SK-N-SH (cell line): Measurements from ENCODE around the gene ACACA. TPM values are rescaled to one million over a fixed set of nuclear protein-coding genes. Genes with fewer than 3 reads are reported as not detected.

ENCODE experiments used
- CTCF ChIA-PET: fragments of 300-600, 350-600 bp; formaldehyde crosslinking; extraction: SDS; loops from one replicate; lab custom pipeline; 2021; lab: Yijun Ruan, JAX
- POLR2A ChIA-PET: fragments of 350-600 bp; sonication (Branson Sonifier 250); formaldehyde crosslinking; extraction: SDS; loops from one replicate; lab custom pipeline; 2020; ENCODE audit warnings: antibody characterized with exemption, inconsistent platforms; lab: Yijun Ruan, JAX
- DNase-seq: peaks from one replicate; pipeline ENCODE4 v3.0.0; 2012
- H2AFZ ChIP-seq: fragments of 200-600 bp; sonication (generic); 2 replicates; pipeline ENCODE4 v1.8.1; 2016; ENCODE audit warnings: antibody characterized with exemption, mild to moderate bottlenecking, low read depth
- H3F3A ChIP-seq: fragments of 200-600 bp; sonication (generic); replicated peaks from 2 replicates; pipeline ENCODE3; 2016; ENCODE audit warnings: antibody characterized with exemption, mild to moderate bottlenecking; ENCODE audit not compliant: insufficient read depth
- H3K27ac ChIP-seq, 2 experiments: fragments of 200-500 bp in 1 of 2; fragments of 200-600 bp in 1 of 2; sonication (Bioruptor generic) in 1 of 2; sonication (generic), shearing (Covaris generic) in 1 of 2; 2 replicates each; pipeline versions ENCODE4 v1.5.1 to v1.6.1; 2014 to 2016; ENCODE audit warnings: low read depth in 2 of 2, inconsistent platforms in 1 of 2, low read length in 1 of 2, mild to moderate bottlenecking in 1 of 2, mixed read lengths in 1 of 2
- H3K27me3 ChIP-seq: fragments of 200-600 bp; sonication (generic), shearing (Covaris generic); 2 replicates; pipeline ENCODE4 v1.6.1; 2016; ENCODE audit warnings: mixed run types; ENCODE audit not compliant: insufficient read depth
- H3K36me3 ChIP-seq, 2 experiments: fragments of 200-500 bp in 1 of 2; fragments of 200-600 bp in 1 of 2; sonication (Bioruptor generic) in 1 of 2; sonication (generic) in 1 of 2; replicated peaks in 1 of 2; 2 replicates each; pipeline versions ENCODE3 to v1.5.1; 2014 to 2016; ENCODE audit warnings: low read length in 1 of 2, mild to moderate bottlenecking in 1 of 2; ENCODE audit not compliant: insufficient read depth in 2 of 2, control insufficient read depth in 1 of 2
- H3K4me1 ChIP-seq, 2 experiments: fragments of 200-500 bp in 1 of 2; fragments of 200-600 bp in 1 of 2; sonication (Bioruptor generic) in 1 of 2; sonication (generic), shearing (Covaris generic) in 1 of 2; 2 replicates each; pipeline versions ENCODE4 v1.5.1 to v1.6.1; 2014 to 2016; ENCODE audit warnings: low read depth in 1 of 2, low read length in 1 of 2, mixed run types in 1 of 2; ENCODE audit not compliant: insufficient read depth in 2 of 2, control insufficient read depth in 1 of 2
- H3K4me2 ChIP-seq: fragments of 200-600 bp; sonication (generic), shearing (Covaris generic); 2 replicates; pipeline ENCODE4 v1.6.1; 2017; ENCODE audit warnings: mixed run types
- H3K4me3 ChIP-seq, 2 experiments: fragments of 200-500 bp in 1 of 2; fragments of 200-600 bp in 1 of 2; sonication (Bioruptor generic) in 1 of 2; sonication (generic), shearing (Covaris generic) in 1 of 2; 2 replicates each; pipeline versions ENCODE4 v1.5.1 to v1.8.1; 2014 to 2016; ENCODE audit warnings: low read depth in 2 of 2, inconsistent platforms in 1 of 2, low read length in 1 of 2, mild to moderate bottlenecking in 1 of 2, mixed read lengths in 1 of 2, moderate library complexity in 1 of 2
- H3K79me2 ChIP-seq: fragments of 200-600 bp; sonication (generic); 2 replicates; pipeline ENCODE4 v1.8.1; 2017; ENCODE audit warnings: mild to moderate bottlenecking; ENCODE audit not compliant: insufficient read depth
- H3K9ac ChIP-seq: fragments of 200-600 bp; sonication (generic); 2 replicates; pipeline ENCODE4 v1.6.1; 2017; ENCODE audit warnings: mixed run types
- H3K9me2 ChIP-seq: fragments of 200-600 bp; sonication (generic); 2 replicates; pipeline ENCODE4 v1.6.1; 2017; ENCODE audit warnings: mixed run types
- H3K9me3 ChIP-seq: fragments of 200-600 bp; sonication (generic); 2 replicates; pipeline ENCODE4 v1.6.1; 2017; ENCODE audit warnings: mixed run types, mild to moderate bottlenecking, moderate library complexity
- H4K20me1 ChIP-seq: fragments of 200-600 bp; sonication (generic); 2 replicates; pipeline ENCODE4 v1.6.1; 2017; ENCODE audit warnings: mild to moderate bottlenecking, mixed run types; ENCODE audit not compliant: insufficient read depth
- CHD2 ChIP-seq: fragments of 150-350 bp; IDR thresholded peaks from 2 replicates; pipeline ENCODE4 v1.6.1; 2018; ENCODE audit warnings: low read length; ENCODE audit not compliant: partially characterized antibody
- EP300 ChIP-seq, 2 experiments: IDR thresholded peaks; 2 replicates each; pipeline versions ENCODE4 v1.4.0 to v1.6.1; 2012; ENCODE audit warnings: borderline replicate concordance in 1 of 2, low read depth in 1 of 2, low read length in 1 of 2
- EZH2phosphoT487 ChIP-seq: fragments of 200-600 bp; sonication (generic); IDR thresholded peaks from 2 replicates; pipeline ENCODE4 v1.6.1; 2017; ENCODE audit warnings: low read depth, mixed run types, mild to moderate bottlenecking, antibody characterized with exemption, moderate library complexity, borderline replicate concordance
- FOSL2 ChIP-seq: IDR thresholded peaks from 2 replicates; pipeline ENCODE4 v1.4.0; 2012; ENCODE audit warnings: low read depth, mild to moderate bottlenecking, moderate library complexity, borderline replicate concordance
- FOXJ3 ChIP-seq: sonication (generic); formaldehyde crosslinking; IDR thresholded peaks from 2 replicates; pipeline ENCODE4 v1.5.1; 2020; ENCODE audit warnings: mild to moderate bottlenecking, missing genetic modification reagents
- FOXM1 ChIP-seq: IDR thresholded peaks from 2 replicates; pipeline ENCODE4 v1.4.0; 2012; ENCODE audit warnings: low read depth, mild to moderate bottlenecking
- GABPA ChIP-seq: IDR thresholded peaks from 2 replicates; pipeline ENCODE4 v1.4.0; 2012; ENCODE audit warnings: low read depth, mild to moderate bottlenecking
- GATA2 ChIP-seq: sonication (generic); formaldehyde crosslinking; IDR thresholded peaks from 2 replicates; pipeline ENCODE4 v1.5.0; 2020; ENCODE audit warnings: mild to moderate bottlenecking, missing genetic modification reagents
- JUND ChIP-seq: IDR thresholded peaks from 2 replicates; pipeline ENCODE4 v1.4.0; 2012
- MXI1 ChIP-seq: IDR thresholded peaks from 2 replicates; pipeline ENCODE4 v1.6.1; 2012; ENCODE audit warnings: mild to moderate bottlenecking, low read depth, low read length, improper control_type of control experiment
- NRF1 ChIP-seq: IDR thresholded peaks from 2 replicates; pipeline ENCODE4 v1.6.1; 2012; ENCODE audit warnings: low read depth, mild to moderate bottlenecking, low read length
- POLR2AphosphoS5 ChIP-seq: IDR thresholded peaks from 2 replicates; pipeline ENCODE4 v1.6.1; 2012; ENCODE audit warnings: low read depth, low read length
- RAD21 ChIP-seq: IDR thresholded peaks from 2 replicates; pipeline ENCODE4 v1.6.1; 2012; ENCODE audit warnings: mild to moderate bottlenecking, low read length
- RCOR1 ChIP-seq: fragments of 150-350 bp; IDR thresholded peaks from 2 replicates; pipeline ENCODE4 v1.6.1; 2017; ENCODE audit warnings: antibody characterized with exemption, low read length
- RFX5 ChIP-seq: IDR thresholded peaks from 2 replicates; pipeline ENCODE4 v1.6.1; 2012; ENCODE audit warnings: mild to moderate bottlenecking, improper control_type of control experiment, low read length
- RXRA ChIP-seq: IDR thresholded peaks from 2 replicates; pipeline ENCODE4 v1.4.0; 2012; ENCODE audit warnings: low read depth, mild to moderate bottlenecking, borderline replicate concordance
- SIN3A ChIP-seq: IDR thresholded peaks from 2 replicates; pipeline ENCODE4 v1.6.1; 2012; ENCODE audit warnings: low read depth, mild to moderate bottlenecking, low read length, moderate library complexity, borderline replicate concordance
- TAF1 ChIP-seq: IDR thresholded peaks from 2 replicates; pipeline ENCODE4 v1.6.1; 2012; ENCODE audit warnings: low read depth, mild to moderate bottlenecking, low read length, moderate library complexity, borderline replicate concordance
- TCF12 ChIP-seq: IDR thresholded peaks from 2 replicates; pipeline ENCODE4 v1.4.0; 2012
- TEAD4 ChIP-seq: IDR thresholded peaks from 2 replicates; pipeline ENCODE4 v1.4.0; 2012; ENCODE audit warnings: mild to moderate bottlenecking, borderline replicate concordance; ENCODE audit not compliant: insufficient read depth
- YY1 ChIP-seq: IDR thresholded peaks from 2 replicates; pipeline ENCODE4 v1.4.0; 2012; ENCODE audit warnings: low read depth, mild to moderate bottlenecking
- WGBS: methylation state at CpG from one replicate; pipeline ENCODE4 v1.1.6; 2017; ENCODE audit warnings: low lambda C conversion rate; 5-methylcytosine and 5-hydroxymethylcytosine counted together
- polyA plus RNA-seq, 3 experiments: library from polyadenylated mRNA; depleted of rRNA; stranded (reverse); fragments of >200 nt; gene quantifications; 2 replicates each; pipeline ENCODE4 v1.2.3, GENCODE V29; 2012
- TF ChIP-seq, protein P1 (sequence below): fragments of 150-350 bp; IDR thresholded peaks from 2 replicates; pipeline ENCODE4 v1.6.1; 2016; ENCODE audit warnings: mild to moderate bottlenecking, low read depth, low read length
- TF ChIP-seq, protein P2 (sequence below): IDR thresholded peaks from 2 replicates; pipeline ENCODE4 v1.4.0; 2012; ENCODE audit warnings: low read depth, borderline replicate concordance
- TF ChIP-seq, protein P3 (sequence below): fragments of 150-350 bp; IDR thresholded peaks from 2 replicates; pipeline ENCODE4 v1.6.1; 2017; ENCODE audit warnings: antibody characterized with exemption, low read length, low read depth, borderline replicate concordance
- TF ChIP-seq, protein P4 (sequence below): IDR thresholded peaks from 2 replicates; pipeline ENCODE4 v1.4.0; 2012; ENCODE audit warnings: low read depth, borderline replicate concordance
- TF ChIP-seq, protein P5 (sequence below): fragments of 200-600 bp; sonication (generic); IDR thresholded peaks from 2 replicates; pipeline ENCODE4 v1.6.1; 2017; ENCODE audit warnings: antibody characterized with exemption, mild to moderate bottlenecking, moderate library complexity

ACACA gene
- polyA plus RNA-seq (2012; rRNA removed), result 27.2 and 33.7 TPM in 2 replicates
- 24.0 and 27.7 TPM in 2 replicates for polyA plus RNA-seq (2012; cell fraction: cytosol; rRNA removed)
- polyA plus RNA-seq (2012; cell fraction: nucleus; rRNA removed), result 36.5 and 55.0 TPM in 2 replicates

DNA sequence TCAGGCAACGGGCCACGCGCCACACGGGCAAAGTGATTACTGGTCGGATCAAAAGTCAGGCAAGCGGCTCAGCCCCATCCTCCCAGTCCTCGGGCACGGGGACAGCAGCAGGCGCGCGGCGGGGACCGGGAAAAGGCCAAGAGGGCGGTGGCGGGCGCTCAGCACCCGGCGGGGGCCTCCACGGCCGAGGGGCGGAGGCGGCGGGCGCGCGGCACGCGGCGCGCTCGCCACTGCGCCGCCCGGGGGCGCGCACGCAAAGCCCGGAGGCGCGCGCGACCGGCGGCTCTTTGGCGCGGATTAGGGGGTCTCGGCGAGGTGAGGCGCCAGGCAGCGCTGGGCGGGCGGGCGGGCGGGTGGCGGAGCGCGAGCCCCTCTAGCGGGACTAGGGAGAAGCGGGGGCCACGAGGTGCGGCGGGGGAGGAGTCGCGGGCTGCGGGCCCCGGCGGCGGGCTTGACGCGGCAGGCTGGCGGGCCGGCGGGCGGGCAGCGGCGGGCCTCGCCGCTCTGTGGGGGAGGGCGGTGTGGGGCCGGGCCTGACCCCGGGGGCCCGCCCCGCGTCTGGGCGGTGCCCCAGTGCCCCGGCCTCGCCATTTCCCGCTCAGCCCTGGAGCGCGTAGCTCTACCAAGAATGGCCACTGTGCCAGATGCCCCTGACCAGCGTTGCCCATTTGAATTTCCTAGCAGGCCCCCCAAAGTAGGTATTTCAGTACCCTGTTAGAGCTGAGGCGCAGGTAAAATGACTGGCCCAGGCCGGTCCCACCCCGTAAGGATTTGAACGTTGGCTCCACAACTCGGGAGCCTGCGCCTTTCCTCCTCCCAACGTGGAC lies at the start of gene ACACA, which contains the start of gene TADA2A:
Gene ACACA (minus strand): TSS at position 202 of the 827 bp plus-strand sequence. CDS start 537 bp downstream, outside the sequence.
Gene TADA2A (plus strand): TSS at position 252 of the 827 bp plus-strand sequence. CDS start 4,480 bp downstream, outside the sequence.
- Histone ChIP-seq H3K27ac (peak within 1 kb of the TSS; percentile 86), H3K9me2 (no peaks in the 10 kb centered on the region), H3K9ac (peak within 1 kb of the TSS; percentile 89), H3K4me3 (peak within 1 kb of the TSS; percentile 69 to 94), H3K79me2 (peaks cover 79% of the 10 kb centered on the region), H3K4me2 (peak within 1 kb of the TSS; percentile 90), H3K36me3 (peaks cover 5 to 20% of the 10 kb centered on the region in 2 experiments), H3F3A (peaks cover 8% of the 10 kb centered on the region), H2AFZ (peak within 1 kb of the TSS; percentile 85), H3K9me3 (no peaks in the 10 kb centered on the region), H3K27me3 (no peaks in the 10 kb centered on the region), H3K4me1 (no peaks in the 10 kb centered on the region; a peak in 2 of 4 replicates), H4K20me1 (no peaks in the 10 kb centered on the region)
- DNase-seq, result peak; percentile 98
- CTCF ChIA-PET, result interaction anchor here (0.7 to 2.8 kb wide), 5 partner anchors 11 to 359 kb away, joined by 3 to 9 read pairs (median 3); no protein-coding TSS in a partner anchor
- POLR2A ChIA-PET, result interaction anchor here (0.5 to 1.3 kb wide), 4 partner anchors 15 to 863 kb away, joined by 3 to 4 read pairs (median 3); no protein-coding TSS in a partner anchor
- 1% methylated on average over 19 of the region's 98 CpGs for WGBS
- no peak for TF ChIP-seq EZH2phosphoT487
- peak; percentile 52; the same call in 1 of the 2 replicates for TF ChIP-seq SIN3A
- TF ChIP-seq FOSL2, result no peak
- TF ChIP-seq GABPA, result peak; percentile 16; the same call in 1 of the 2 replicates
- no peak for TF ChIP-seq NRF1
- TF ChIP-seq TAF1, result peak; percentile 78
- no peak for TF ChIP-seq RAD21
- TF ChIP-seq CHD2, result peak; percentile 56
- no peak for TF ChIP-seq RFX5
- TF ChIP-seq, protein P1, sequence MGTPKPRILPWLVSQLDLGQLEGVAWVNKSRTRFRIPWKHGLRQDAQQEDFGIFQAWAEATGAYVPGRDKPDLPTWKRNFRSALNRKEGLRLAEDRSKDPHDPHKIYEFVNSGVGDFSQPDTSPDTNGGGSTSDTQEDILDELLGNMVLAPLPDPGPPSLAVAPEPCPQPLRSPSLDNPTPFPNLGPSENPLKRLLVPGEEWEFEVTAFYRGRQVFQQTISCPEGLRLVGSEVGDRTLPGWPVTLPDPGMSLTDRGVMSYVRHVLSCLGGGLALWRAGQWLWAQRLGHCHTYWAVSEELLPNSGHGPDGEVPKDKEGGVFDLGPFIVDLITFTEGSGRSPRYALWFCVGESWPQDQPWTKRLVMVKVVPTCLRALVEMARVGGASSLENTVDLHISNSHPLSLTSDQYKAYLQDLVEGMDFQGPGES, result no peak
- peak; percentile 78; the same call in 1 of the 2 replicates for TF ChIP-seq MXI1
- TF ChIP-seq YY1, result peak; percentile 71; the same call in 1 of the 2 replicates
- TF ChIP-seq, protein P2, sequence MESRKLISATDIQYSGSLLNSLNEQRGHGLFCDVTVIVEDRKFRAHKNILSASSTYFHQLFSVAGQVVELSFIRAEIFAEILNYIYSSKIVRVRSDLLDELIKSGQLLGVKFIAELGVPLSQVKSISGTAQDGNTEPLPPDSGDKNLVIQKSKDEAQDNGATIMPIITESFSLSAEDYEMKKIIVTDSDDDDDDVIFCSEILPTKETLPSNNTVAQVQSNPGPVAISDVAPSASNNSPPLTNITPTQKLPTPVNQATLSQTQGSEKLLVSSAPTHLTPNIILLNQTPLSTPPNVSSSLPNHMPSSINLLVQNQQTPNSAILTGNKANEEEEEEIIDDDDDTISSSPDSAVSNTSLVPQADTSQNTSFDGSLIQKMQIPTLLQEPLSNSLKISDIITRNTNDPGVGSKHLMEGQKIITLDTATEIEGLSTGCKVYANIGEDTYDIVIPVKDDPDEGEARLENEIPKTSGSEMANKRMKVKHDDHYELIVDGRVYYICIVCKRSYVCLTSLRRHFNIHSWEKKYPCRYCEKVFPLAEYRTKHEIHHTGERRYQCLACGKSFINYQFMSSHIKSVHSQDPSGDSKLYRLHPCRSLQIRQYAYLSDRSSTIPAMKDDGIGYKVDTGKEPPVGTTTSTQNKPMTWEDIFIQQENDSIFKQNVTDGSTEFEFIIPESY, result no peak
- TF ChIP-seq, protein P3, sequence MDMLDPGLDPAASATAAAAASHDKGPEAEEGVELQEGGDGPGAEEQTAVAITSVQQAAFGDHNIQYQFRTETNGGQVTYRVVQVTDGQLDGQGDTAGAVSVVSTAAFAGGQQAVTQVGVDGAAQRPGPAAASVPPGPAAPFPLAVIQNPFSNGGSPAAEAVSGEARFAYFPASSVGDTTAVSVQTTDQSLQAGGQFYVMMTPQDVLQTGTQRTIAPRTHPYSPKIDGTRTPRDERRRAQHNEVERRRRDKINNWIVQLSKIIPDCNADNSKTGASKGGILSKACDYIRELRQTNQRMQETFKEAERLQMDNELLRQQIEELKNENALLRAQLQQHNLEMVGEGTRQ, result no peak
- TF ChIP-seq FOXM1, result no peak
- TF ChIP-seq FOXJ3, result no peak
- no peak for TF ChIP-seq EP300 (IDR thresholded peaks at IDR 0.05; ENCODE audit: borderline replicate concordance in 1 of 2, low read depth in 1 of 2, low read length in 1 of 2)
- TF ChIP-seq, protein P4, sequence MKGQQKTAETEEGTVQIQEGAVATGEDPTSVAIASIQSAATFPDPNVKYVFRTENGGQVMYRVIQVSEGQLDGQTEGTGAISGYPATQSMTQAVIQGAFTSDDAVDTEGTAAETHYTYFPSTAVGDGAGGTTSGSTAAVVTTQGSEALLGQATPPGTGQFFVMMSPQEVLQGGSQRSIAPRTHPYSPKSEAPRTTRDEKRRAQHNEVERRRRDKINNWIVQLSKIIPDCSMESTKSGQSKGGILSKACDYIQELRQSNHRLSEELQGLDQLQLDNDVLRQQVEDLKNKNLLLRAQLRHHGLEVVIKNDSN, result no peak
- no peak for TF ChIP-seq JUND
- TF ChIP-seq, protein P5, sequence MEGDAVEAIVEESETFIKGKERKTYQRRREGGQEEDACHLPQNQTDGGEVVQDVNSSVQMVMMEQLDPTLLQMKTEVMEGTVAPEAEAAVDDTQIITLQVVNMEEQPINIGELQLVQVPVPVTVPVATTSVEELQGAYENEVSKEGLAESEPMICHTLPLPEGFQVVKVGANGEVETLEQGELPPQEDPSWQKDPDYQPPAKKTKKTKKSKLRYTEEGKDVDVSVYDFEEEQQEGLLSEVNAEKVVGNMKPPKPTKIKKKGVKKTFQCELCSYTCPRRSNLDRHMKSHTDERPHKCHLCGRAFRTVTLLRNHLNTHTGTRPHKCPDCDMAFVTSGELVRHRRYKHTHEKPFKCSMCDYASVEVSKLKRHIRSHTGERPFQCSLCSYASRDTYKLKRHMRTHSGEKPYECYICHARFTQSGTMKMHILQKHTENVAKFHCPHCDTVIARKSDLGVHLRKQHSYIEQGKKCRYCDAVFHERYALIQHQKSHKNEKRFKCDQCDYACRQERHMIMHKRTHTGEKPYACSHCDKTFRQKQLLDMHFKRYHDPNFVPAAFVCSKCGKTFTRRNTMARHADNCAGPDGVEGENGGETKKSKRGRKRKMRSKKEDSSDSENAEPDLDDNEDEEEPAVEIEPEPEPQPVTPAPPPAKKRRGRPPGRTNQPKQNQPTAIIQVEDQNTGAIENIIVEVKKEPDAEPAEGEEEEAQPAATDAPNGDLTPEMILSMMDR, result no peak; the same call in 1 of the 2 replicates
- peak; percentile 93 for TF ChIP-seq POLR2AphosphoS5
- peak; percentile 1; the same call in 1 of the 2 replicates for TF ChIP-seq RXRA
- TF ChIP-seq GATA2 (CRISPR knock-in tag), result no peak
- no peak for TF ChIP-seq TEAD4
- no peak for TF ChIP-seq TCF12
- TF ChIP-seq RCOR1, result 0 out of 2 replicates have a peak, but pooled peaks have one; percentile 36
